Gastrocnemius medialis (tissue), 4 donors: Measurements from ENCODE around the gene MYO16. TPM values are rescaled to one million over a fixed set of nuclear protein-coding genes. Genes with fewer than 3 reads are reported as not detected.

Experiments used
- ATAC-seq, 2 donors: fragments of 150-250 bp; one replicate each; pipeline ENCODE4 v1.9.1; 2016
- DNase-seq, 2 donors: peaks; one replicate each; pipeline ENCODE4 v3.0.0-alpha.2; 2019
- H3K27ac ChIP-seq, 4 donors: fragments of 200-600 bp; sonication (generic); 1 replicate in 1 of 4; 2 replicates in 3 of 4; pipeline ENCODE4 v1.5.1; 2016 to 2018; ENCODE audit warnings: mild to moderate bottlenecking in 2 of 4, moderate library complexity in 1 of 4
- H3K27me3 ChIP-seq, 3 donors: fragments of 200-600 bp; sonication (generic) in 2 of 3; 1 replicate in 1 of 3; 2 replicates in 2 of 3; pipeline versions ENCODE4 v1.5.1 to v1.6.0; 2016 to 2019; ENCODE audit warnings: mild to moderate bottlenecking in 1 of 3, moderate library complexity in 1 of 3
- H3K36me3 ChIP-seq, 2 donors: fragments of 200-600 bp; sonication (generic) in 1 of 2; one replicate each; pipeline ENCODE4 v1.5.1; 2017 to 2018
- H3K4me1 ChIP-seq, 2 donors: fragments of 200-600 bp; sonication (generic) in 1 of 2; one replicate each; pipeline ENCODE4 v1.5.1; 2016 to 2017; ENCODE audit warnings: mild to moderate bottlenecking in 2 of 2
- H3K4me3 ChIP-seq, 4 donors: fragments of 200-600 bp; sonication (generic) in 3 of 4; 1 replicate in 1 of 4; 2 replicates in 3 of 4; pipeline ENCODE4 v1.5.1; 2016 to 2019; ENCODE audit warnings: mild to moderate bottlenecking in 2 of 4
- H3K9me3 ChIP-seq, 3 donors: fragments of 200-600 bp; sonication (generic) in 2 of 3; 1 replicate in 1 of 3; 2 replicates in 2 of 3; pipeline ENCODE4 v1.5.1; 2016 to 2019
- CTCF ChIP-seq, 5 experiments: fragments of 450-650 bp in 3 of 5; fragments of 200-600 bp in 2 of 5; sonication (generic) in 2 of 5; IDR thresholded peaks in 4 of 5; conservative IDR thresholded peaks in 1 of 5; 1 replicate in 4 of 5; 2 replicates in 1 of 5; pipeline ENCODE4 v1.5.1; 2016 to 2019; ENCODE audit warnings: antibody characterized with exemption in 5 of 5, mild to moderate bottlenecking in 3 of 5, moderate library complexity in 3 of 5
- POLR2A ChIP-seq, 2 donors: fragments of 450-650 bp; IDR thresholded peaks; one replicate each; pipeline ENCODE4 v1.6.1; 2017; ENCODE audit warnings: antibody characterized with exemption in 2 of 2, mild to moderate bottlenecking in 2 of 2, moderate library complexity in 2 of 2
- in situ Hi-C, 4 donors: fragments of 200-750 bp; cut with MboI; loops; one replicate each; pipeline versions ENCODE4 v1.15.0 to v1.8.0; 2017; ENCODE audit warnings: low sequenced_read_pairs in 4 of 4
- intact Hi-C: fragments of 100-400 bp; cut with DNase I; formaldehyde crosslinking; loops from one replicate; pipeline ENCODE4 v1.15.1; 2023; ENCODE audit warnings: low total_unique reads
- total RNA-seq, 4 donors: library from RNA; depleted of rRNA; stranded (reverse); fragments of >200 nt; gene quantifications; one replicate each; pipeline versions ENCODE4 v1.1.0 to v1.2.3, GENCODE V29; 2016

The MYO16 gene
- total RNA-seq, 4 donors from 2014 or later, result 0.02 TPM; not detected in 3

- Histone ChIP-seq H3K27ac (no peak overlapping the region), H3K27me3 (no peaks in the 10 kb centered on the region), H3K9me3 (no peaks in the 10 kb centered on the region), H3K4me3 (no peak overlapping the region), H3K36me3 (no peaks in the 10 kb centered on the region), H3K4me1 (no peaks in the 10 kb centered on the region)
- intact Hi-C loops (no loop called here), in situ Hi-C loops (no loop called here)
- no peak for DNase-seq
- TF ChIP-seq CTCF (IDR thresholded peaks at IDR 0.05 in 4 of 5, conservative IDR thresholded peaks at IDR 0.05 in 1 of 5) (no peak), POLR2A (IDR thresholded peaks at IDR 0.05) (no peak)
- ATAC-seq, result no peak
Measured at GRCh38 chr13:108667205-108667604, 37.8 kb downstream of the MYO16 start.

- in situ Hi-C loops (no loop called here), intact Hi-C loops (no loop called here)
- Histone ChIP-seq H3K27ac (no peak overlapping the region), H3K4me3 (no peak overlapping the region), H3K4me1 (no peaks in the 10 kb centered on the region), H3K9me3 (no peaks in the 10 kb centered on the region), H3K27me3 (no peaks in the 10 kb centered on the region), H3K36me3 (no peaks in the 10 kb centered on the region)
- DNase-seq (no peak), ATAC-seq (no peak)
- TF ChIP-seq POLR2A (IDR thresholded peaks at IDR 0.05), result no peak
- no peak for TF ChIP-seq CTCF (IDR thresholded peaks at IDR 0.05 in 4 of 5, conservative IDR thresholded peaks at IDR 0.05 in 1 of 5)
Measured at GRCh38 chr13:108669381-108669780, 40.0 kb downstream of the MYO16 start.

- no peaks in the 10 kb centered on the region for H3K36me3 ChIP-seq
- TF ChIP-seq POLR2A (IDR thresholded peaks at IDR 0.05) (no peak), CTCF (IDR thresholded peaks at IDR 0.05 in 4 of 5, conservative IDR thresholded peaks at IDR 0.05 in 1 of 5) (no peak)
- no peak overlapping the region for H3K4me3 ChIP-seq
- H3K9me3 ChIP-seq, result no peaks in the 10 kb centered on the region
- DNase-seq (no peak), ATAC-seq (no peak)
- H3K27ac ChIP-seq, result no peak overlapping the region
- in situ Hi-C loops, result no loop called here
- H3K4me1 ChIP-seq, result no peaks in the 10 kb centered on the region
- no peaks in the 10 kb centered on the region for H3K27me3 ChIP-seq
- intact Hi-C loops, result no loop called here
Measured at GRCh38 chr13:108674346-108674745, 44.9 kb downstream of the MYO16 start.

GRCh38 chr13:108674771-108675170 lies 45.4 kb downstream of the MYO16 start:
- ATAC-seq (no peak), DNase-seq (no peak)
- intact Hi-C loops (no loop called here), in situ Hi-C loops (no loop called here)
- TF ChIP-seq POLR2A (IDR thresholded peaks at IDR 0.05) (no peak), CTCF (IDR thresholded peaks at IDR 0.05 in 4 of 5, conservative IDR thresholded peaks at IDR 0.05 in 1 of 5) (no peak)
- Histone ChIP-seq H3K27me3 (no peaks in the 10 kb centered on the region), H3K4me3 (no peak overlapping the region), H3K4me1 (no peaks in the 10 kb centered on the region), H3K9me3 (no peaks in the 10 kb centered on the region), H3K36me3 (no peaks in the 10 kb centered on the region), H3K27ac (no peak overlapping the region)

GRCh38 chr13:108676620-108677019 lies 47.2 kb downstream of the MYO16 start:
- no peak for TF ChIP-seq POLR2A (IDR thresholded peaks at IDR 0.05)
- no peak for TF ChIP-seq CTCF (IDR thresholded peaks at IDR 0.05 in 4 of 5, conservative IDR thresholded peaks at IDR 0.05 in 1 of 5)
- in situ Hi-C loops (no loop called here), intact Hi-C loops (no loop called here)
- Histone ChIP-seq H3K27ac (no peak overlapping the region), H3K9me3 (no peaks in the 10 kb centered on the region), H3K27me3 (no peaks in the 10 kb centered on the region), H3K36me3 (no peaks in the 10 kb centered on the region), H3K4me1 (no peaks in the 10 kb centered on the region), H3K4me3 (no peak overlapping the region)
- no peak for DNase-seq
- no peak for ATAC-seq
